HG03103 (cell line): ENCODE measurements around the gene GSG1L.

Source experiments
- ATAC-seq: cut with Tn5 transposase; IDR thresholded peaks from one replicate; pipeline ENCODE4 v1.9.1; 2021; ENCODE audit warnings: low read depth; ENCODE audit not compliant: unreplicated experiment

GSG1L gene

GRCh38 chr16:27867122-27868110 lies 196.1 kb downstream of the GSG1L start:
- ATAC-seq: no peak

GRCh38 chr16:27863377-27863776 lies 200.1 kb downstream of the GSG1L start:
- no peak for ATAC-seq

DNA sequence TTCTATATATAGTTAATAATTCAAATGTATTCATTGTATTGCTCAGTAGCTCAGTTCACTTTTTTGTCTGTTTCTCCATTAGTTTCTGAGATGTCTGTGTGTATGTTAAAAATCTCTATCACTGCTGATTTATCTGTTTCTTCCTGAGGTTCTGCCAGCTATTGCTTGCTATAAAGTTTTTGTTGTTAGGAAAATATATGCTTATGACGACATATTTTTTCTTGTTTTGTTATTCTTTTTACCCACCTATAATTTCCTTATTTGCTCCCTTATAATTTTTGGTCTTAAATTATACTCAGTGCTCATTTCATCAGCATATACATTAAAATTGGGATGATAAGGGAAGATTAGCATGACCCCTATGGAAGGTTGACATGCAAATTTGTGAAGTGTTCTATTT lies 200.6 kb downstream of the GSG1L start:
- no peak for ATAC-seq

DNA sequence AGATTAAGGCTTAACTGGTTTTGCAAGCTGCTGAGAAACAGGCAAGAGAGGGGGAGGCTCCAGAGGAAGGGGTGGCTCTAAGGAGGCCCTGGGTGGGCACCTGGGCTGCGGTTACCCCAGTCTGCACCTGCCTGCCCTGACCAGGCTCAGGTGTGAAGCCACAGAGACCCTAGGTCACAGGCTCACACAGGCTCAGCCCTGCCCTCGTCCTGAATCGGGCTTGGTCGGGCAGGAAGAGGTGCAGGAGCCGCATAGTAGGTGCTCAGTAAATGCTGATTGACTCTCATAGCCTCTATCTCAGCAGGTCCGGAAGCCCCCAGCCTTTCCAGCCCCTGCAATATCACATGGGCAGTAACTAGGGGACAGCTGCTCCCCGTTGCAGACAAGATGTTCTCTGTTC lies 203.4 kb downstream of the GSG1L start:
- ATAC-seq: no peak

DNA sequence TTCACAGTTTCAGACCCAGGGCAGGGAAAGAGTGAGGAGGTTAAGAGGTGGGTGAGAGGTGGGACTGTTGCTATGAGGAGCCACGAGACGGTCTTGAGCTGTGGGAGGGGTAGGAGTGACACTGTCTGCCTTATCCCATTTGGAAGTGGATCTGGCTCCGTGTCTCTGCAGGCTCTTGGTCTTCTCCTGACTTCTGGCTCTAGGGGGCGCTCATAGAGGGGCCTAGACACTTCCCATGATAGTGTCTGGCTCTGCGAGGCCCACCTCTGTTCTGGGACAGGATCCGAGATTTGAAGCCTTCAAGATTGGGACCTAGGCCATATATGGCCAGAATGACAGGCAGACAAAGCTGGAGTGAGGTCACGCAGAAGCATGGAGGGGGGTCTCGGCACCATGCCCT lies 204.5 kb downstream of the GSG1L start:
- no peak for ATAC-seq

- ATAC-seq: no peak
Measured at GRCh38 chr16:27853651-27854050, 209.9 kb downstream of the GSG1L start.

DNA sequence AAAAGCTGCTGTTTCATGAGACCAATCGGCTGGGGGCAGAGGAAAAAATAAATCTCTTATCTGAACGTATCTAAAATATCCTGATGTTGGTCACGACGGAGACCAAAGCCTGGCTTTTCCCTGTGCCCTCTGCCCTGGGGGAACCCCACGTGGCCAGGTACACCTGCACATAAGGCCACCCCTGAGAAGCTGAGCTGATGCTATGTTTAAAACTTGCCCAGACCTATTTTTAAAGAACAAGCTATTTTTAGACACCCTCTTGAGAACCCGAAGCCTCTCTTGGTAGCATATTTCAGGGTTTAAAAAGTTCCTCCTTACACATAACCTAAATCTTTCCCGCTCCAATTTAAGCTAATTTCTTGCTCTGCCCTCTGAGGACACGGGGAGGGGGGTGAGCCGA lies 210.4 kb downstream of the GSG1L start:
- no peak for ATAC-seq

- no peak for ATAC-seq
Measured at GRCh38 chr16:27852681-27853080, 210.8 kb downstream of the GSG1L start.

DNA sequence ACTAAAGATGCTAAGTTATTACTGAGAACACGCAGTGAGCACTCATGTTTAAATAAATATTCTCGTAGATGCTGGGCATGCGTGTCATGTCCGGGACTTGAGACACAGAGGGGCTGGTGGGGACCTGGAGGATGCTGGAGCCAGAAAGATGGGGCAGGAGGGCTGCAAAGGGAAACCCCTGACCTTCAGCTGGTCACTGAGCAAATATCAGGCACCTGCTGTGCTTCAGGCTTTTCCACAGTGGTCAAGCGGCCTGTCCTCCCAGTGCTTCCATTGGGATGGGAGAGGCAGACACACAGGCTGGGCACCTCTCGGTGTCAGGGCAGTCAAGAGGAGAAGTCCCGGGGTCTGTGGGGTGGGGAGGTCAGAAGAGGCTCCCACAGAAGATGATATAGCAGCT lies 211.4 kb downstream of the GSG1L start:
- ATAC-seq: no peak

DNA sequence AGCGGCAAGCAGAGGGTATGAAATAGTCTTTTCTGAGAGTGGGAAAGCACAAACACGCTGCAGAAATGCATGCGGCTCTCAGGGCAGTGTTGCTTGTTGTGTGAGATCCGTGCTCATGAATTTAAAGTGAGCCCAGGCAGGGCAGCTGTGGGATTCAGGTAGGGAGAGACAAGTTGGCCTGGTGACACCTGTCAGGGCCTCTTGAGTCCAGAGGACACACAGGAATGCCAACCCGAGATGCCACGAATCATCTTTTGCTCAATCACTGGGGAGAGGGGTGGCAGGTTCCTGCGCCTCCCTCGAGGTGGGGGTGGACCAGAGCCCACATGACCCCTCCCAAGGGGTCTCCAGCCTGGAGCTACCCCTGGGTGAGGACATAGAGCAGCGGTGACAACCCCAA lies 211.9 kb downstream of the GSG1L start:
- no peak for ATAC-seq

DNA sequence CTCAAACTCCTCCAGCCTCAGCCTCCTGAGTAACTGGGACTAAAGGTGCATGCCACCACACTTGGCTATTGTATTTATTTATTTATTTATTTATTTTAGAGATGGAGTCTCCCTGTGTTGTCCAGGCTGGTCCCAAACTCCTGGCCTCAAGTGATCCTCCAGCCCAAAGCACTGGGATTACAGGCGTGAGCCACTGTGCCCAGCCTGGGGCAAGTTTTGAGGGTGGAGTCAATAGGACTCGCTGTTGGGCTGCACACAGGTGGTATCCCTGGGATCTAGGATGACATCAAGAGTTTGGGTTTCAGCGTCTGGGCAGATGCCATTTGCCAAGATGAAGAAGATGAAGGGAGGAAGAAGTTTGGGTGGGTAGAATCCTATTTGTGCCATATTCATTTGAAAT lies 213.9 kb downstream of the GSG1L start:
- no peak for ATAC-seq

GRCh38 chr16:27847030-27847550 lies 216.4 kb downstream of the GSG1L start:
- no peak for ATAC-seq

DNA sequence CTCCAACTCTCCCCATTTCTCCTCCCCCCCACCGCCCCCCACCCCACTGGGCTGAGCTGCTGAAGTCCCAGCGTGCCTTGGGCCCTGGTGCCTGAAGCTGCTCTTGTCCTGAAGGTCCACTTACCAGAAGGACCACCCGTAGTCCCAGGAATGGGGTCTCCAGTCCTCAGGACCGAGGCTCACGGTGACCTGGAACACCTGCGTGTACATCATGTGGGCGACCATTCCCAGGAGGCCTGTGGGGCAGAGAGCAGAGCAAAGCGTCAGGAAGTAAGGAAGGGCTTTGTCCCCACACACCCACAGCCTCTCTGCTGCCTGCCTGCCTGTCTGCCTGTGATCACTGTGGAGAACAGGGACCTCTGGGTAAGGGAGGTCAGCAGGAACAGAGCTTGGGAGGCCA lies 218.7 kb downstream of the GSG1L start:
- no peak for ATAC-seq

- ATAC-seq: no peak
Measured at GRCh38 chr16:27843800-27844199, 219.7 kb downstream of the GSG1L start.

GRCh38 chr16:27841911-27842310 lies 221.6 kb downstream of the GSG1L start:
- no peak for ATAC-seq

DNA sequence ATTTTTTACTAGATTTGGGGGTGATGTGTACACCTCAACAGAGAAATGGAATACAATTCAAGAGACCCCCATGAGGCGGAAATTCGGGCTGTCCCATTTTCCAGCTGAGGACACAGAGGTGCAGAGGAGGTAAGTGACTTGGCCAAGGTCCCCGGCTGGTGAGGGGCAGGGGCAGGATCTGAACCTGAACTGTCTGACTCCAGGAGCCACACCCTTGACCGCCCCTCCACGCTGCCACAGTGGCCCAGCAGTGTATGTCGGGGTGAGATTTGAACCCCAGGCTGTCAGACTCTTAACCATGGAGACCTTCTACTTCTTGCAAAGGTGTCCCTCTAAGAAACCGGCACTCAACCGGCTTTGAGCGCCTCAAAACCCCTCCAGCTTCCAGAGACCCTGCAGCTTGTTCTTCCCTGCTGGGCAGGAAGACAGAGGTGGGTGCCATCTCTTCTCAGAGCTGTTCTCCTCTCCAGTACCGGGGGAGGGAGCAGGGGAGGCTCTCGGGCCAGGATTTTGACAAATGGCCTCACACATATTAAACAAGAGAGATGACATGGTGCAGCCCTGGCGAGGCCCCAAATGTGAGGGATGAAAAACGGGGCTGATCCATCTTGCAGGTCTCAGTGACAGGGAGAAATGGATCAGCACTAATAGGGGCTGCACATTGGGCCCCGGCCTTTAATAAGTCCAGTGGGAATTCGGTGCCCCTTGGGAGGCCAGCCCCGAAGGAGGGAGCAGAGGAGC lies 222.3 kb downstream of the GSG1L start:
- ATAC-seq: no peak

DNA sequence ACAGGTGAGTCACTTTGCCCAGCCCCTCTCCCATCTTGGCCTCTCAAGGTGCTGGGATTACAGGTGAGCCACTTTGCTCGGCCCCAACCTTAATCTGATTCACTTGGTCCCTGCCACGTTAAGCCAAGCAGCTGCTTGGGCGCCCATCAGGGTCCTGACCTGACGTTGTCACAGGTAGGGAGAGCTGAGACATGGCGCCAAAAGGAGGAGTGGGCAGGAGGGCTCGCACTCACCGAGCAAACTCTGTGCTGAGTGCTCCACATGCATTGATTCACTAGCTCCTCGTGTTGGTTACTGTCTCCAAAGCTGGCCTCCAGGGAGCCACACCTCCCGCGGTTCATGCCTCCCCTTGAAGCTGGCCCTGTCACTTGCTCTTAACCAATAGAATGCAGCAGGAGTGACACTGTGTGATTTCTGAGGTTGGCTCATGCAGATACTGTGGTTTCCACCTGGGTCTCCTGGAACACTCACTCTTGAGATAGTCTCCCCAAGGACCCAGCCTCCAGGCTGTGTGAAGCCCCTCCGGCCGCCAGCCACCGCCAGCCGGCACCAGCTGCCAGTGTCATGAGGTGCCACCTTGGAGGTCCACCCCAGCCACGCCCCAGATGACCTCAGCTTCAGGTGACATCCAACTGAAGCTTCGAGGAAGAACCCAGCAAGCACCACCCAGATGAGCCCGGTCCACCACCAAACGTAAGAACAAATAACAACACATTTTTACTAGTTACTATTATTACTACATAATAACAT lies 223.0 kb downstream of the GSG1L start:
- ATAC-seq: no peak

DNA sequence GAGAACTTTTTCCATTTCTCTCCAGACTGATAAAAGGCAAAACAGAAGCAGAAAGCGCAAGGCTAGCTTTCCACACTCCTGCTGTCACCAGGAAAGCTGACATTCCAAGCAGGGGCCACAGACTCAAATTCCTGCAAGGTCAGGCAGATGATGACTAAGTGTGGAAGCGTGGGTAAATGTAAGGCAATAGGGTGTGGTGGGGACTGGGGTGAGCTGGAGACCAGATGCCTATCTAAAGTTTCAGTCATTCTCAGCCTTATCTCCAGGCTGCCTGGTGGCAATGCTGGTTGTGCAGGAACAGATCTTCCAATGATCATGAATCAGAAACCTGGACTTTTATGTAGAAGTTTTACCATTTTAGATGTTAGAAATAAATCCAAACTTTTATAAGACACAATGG lies 224.1 kb downstream of the GSG1L start:
- no peak for ATAC-seq

DNA sequence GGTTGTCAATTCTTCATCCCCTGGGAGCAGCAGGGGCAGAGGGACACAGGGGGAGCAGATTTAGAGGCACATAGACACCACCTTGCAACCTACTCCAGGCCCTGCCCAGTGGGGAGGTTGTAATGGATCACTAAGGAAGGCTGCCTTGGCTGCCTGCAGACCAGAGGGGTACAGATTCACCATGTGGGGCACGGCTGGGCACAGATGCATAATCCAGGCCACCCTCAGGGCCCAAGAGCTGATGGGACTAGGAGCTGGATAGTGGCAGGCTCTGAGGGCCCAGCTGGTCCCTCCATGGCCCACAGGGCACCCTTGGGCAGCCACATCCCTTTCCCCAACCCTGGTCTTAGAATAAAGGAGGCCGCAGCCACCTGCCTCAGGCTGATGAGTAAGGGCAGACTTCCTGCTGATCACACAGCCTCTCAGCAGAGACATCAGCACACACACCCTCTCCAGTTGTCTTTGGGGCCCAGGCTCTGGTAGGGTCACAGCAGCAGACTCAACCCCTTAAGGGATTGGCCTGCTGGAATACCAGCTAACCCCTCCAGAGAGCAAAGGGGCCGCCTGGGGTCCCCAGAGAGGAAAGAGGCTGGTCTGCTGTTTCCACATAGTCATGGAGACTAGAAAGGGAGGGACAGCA lies 224.9 kb downstream of the GSG1L start:
- no peak for ATAC-seq

- no peak for ATAC-seq
Measured at GRCh38 chr16:27829975-27830374, 233.5 kb downstream of the GSG1L start.
